Trophoblast cell (in vitro differentiated cells and primary cell): ENCODE data around the gene ZNF467.

Source experiments
- DNase-seq, 2 donors: peaks; one replicate each; pipeline ENCODE4 v3.0.0-alpha.2; 2016
- H2AFZ ChIP-seq: 2 replicates; pipeline ENCODE4 v1.6.1; 2013; ENCODE audit warnings: low read length, moderate library complexity, mild to moderate bottlenecking; ENCODE audit not compliant: insufficient read depth, poor library complexity
- H2AK5ac ChIP-seq: 2 replicates; pipeline ENCODE4 v1.6.1; 2013; ENCODE audit warnings: mild to moderate bottlenecking, low read length
- H2BK120ac ChIP-seq: 2 replicates; pipeline ENCODE4 v1.6.1; 2013; ENCODE audit warnings: low read length, mild to moderate bottlenecking, moderate library complexity; ENCODE audit not compliant: insufficient read depth, poor library complexity
- H2BK12ac ChIP-seq: 2 replicates; pipeline ENCODE4 v1.6.1; 2013; ENCODE audit warnings: mild to moderate bottlenecking, low read length, moderate library complexity
- H2BK5ac ChIP-seq: 2 replicates; pipeline ENCODE4 v1.6.1; 2013; ENCODE audit warnings: low read length, low read depth, moderate library complexity, mild to moderate bottlenecking; ENCODE audit not compliant: poor library complexity
- H3K14ac ChIP-seq: 2 replicates; pipeline ENCODE4 v1.6.1; 2013; ENCODE audit warnings: mild to moderate bottlenecking, low read length
- H3K18ac ChIP-seq: 2 replicates; pipeline ENCODE4 v1.6.1; 2013; ENCODE audit warnings: mild to moderate bottlenecking, low read length
- H3K23ac ChIP-seq: 2 replicates; pipeline ENCODE4 v1.6.1; 2013; ENCODE audit warnings: low read length
- H3K27ac ChIP-seq: 2 replicates; pipeline ENCODE4 v1.5.1; 2013; ENCODE audit warnings: low read depth, mild to moderate bottlenecking, inconsistent platforms, low read length, moderate library complexity
- H3K27me3 ChIP-seq: 2 replicates; pipeline ENCODE4 v1.6.1; 2013; ENCODE audit warnings: inconsistent platforms, mild to moderate bottlenecking, low read length, moderate library complexity; ENCODE audit not compliant: insufficient read depth
- H3K36me3 ChIP-seq, 2 experiments: 1 replicate in 1 of 2; 2 replicates in 1 of 2; pipeline ENCODE4 v1.6.1; 2013; ENCODE audit warnings: low read length in 2 of 2, mild to moderate bottlenecking in 2 of 2, moderate library complexity in 1 of 2; ENCODE audit not compliant: insufficient read depth in 2 of 2, control insufficient read depth in 1 of 2
- H3K4ac ChIP-seq: 2 replicates; pipeline ENCODE4 v1.6.1; 2013; ENCODE audit warnings: low read depth, mild to moderate bottlenecking, low read length, moderate library complexity
- H3K4me1 ChIP-seq, 2 experiments: 1 replicate in 1 of 2; 2 replicates in 1 of 2; pipeline ENCODE4 v1.6.1; 2013; ENCODE audit warnings: low read length in 2 of 2, mild to moderate bottlenecking in 2 of 2, moderate library complexity in 1 of 2; ENCODE audit not compliant: insufficient read depth in 2 of 2, control insufficient read depth in 1 of 2
- H3K4me2 ChIP-seq: 2 replicates; pipeline ENCODE4 v1.6.1; 2013; ENCODE audit warnings: inconsistent platforms, mild to moderate bottlenecking, low read length, moderate library complexity
- H3K4me3 ChIP-seq: 2 replicates; pipeline ENCODE4 v1.5.1; 2013; ENCODE audit warnings: mild to moderate bottlenecking, low read depth, low read length, inconsistent platforms
- H3K79me1 ChIP-seq: one replicate; pipeline ENCODE4 v1.6.1; 2013; ENCODE audit warnings: low read length
- H3K79me2 ChIP-seq: 2 replicates; pipeline ENCODE4 v1.6.1; 2013; ENCODE audit warnings: low read length, mild to moderate bottlenecking; ENCODE audit not compliant: control insufficient read depth, insufficient read depth, poor library complexity
- H3K9ac ChIP-seq: 2 replicates; pipeline ENCODE4 v1.6.1; 2013; ENCODE audit warnings: mild to moderate bottlenecking, low read length
- H3K9me3 ChIP-seq: 2 replicates; pipeline ENCODE4 v1.6.1; 2013; ENCODE audit warnings: low read depth, mild to moderate bottlenecking, control low read depth, inconsistent platforms, low read length; ENCODE audit not compliant: insufficient read depth
- H4K12ac ChIP-seq: 2 replicates; pipeline ENCODE4 v1.6.1; 2013; ENCODE audit warnings: low read depth, mild to moderate bottlenecking, low read length, moderate library complexity
- H4K8ac ChIP-seq: 2 replicates; pipeline ENCODE4 v1.6.1; 2013; ENCODE audit warnings: low read depth, mild to moderate bottlenecking, low read length, moderate library complexity
- H4K91ac ChIP-seq: one replicate; pipeline ENCODE4 v1.6.1; 2013; ENCODE audit warnings: low read depth, mild to moderate bottlenecking, low read length, moderate library complexity
- WGBS: extraction: QIAGEN DNeasy Blood & Tissue Kit; methylation state at CpG from one replicate; pipeline ENCODE4 v1.1.7; 2013; ENCODE audit warnings: missing lambda C conversion rate; ENCODE audit not compliant: insufficient read length, insufficient coverage; ENCODE audit errors: extremely low coverage; 5-methylcytosine and 5-hydroxymethylcytosine counted together

The ZNF467 gene

GRCh38 chr7:149752646-149753045 lies 20.7 kb downstream of the ZNF467 start:
- Histone ChIP-seq H2AK5ac (no peak overlapping the region), H3K4me1 (no peaks in the 10 kb centered on the region), H2BK120ac (no peak overlapping the region), H3K18ac (no peak overlapping the region), H3K4me2 (no peak overlapping the region), H4K91ac (no peak overlapping the region), H3K9ac (no peak overlapping the region), H3K27ac (no peak overlapping the region), H3K27me3 (no peaks in the 10 kb centered on the region), H3K4me3 (no peak overlapping the region), H2BK5ac (no peak overlapping the region), H3K79me2 (no peaks in the 10 kb centered on the region), H2BK12ac (no peak overlapping the region), H4K12ac (no peak overlapping the region), H4K8ac (no peak overlapping the region), H3K9me3 (peaks cover 3% of the 10 kb centered on the region), H3K23ac (no peak overlapping the region), H3K4ac (no peak overlapping the region), H2AFZ (no peak overlapping the region), H3K14ac (no peak overlapping the region), H3K36me3 (no peaks in the 10 kb centered on the region), H3K79me1 (no peaks in the 10 kb centered on the region)
- DNase-seq: no peak
- WGBS: no CpG with 5 or more reads among the region's 5 CpGs

- H3K79me2 ChIP-seq: no peaks in the 10 kb centered on the region
- H4K91ac ChIP-seq: no peak overlapping the region
- no peak overlapping the region for H2AK5ac ChIP-seq
- H3K9ac ChIP-seq: no peak overlapping the region
- H3K4me2 ChIP-seq: no peak overlapping the region
- H3K14ac ChIP-seq: no peak overlapping the region
- no peaks in the 10 kb centered on the region for H3K79me1 ChIP-seq
- no CpG with 5 or more reads among the region's 8 CpGs for WGBS
- H3K4me3 ChIP-seq: no peak overlapping the region
- H2BK12ac ChIP-seq: no peak overlapping the region
- no peaks in the 10 kb centered on the region for H3K36me3 ChIP-seq
- H4K12ac ChIP-seq: no peak overlapping the region
- H4K8ac ChIP-seq: no peak overlapping the region
- no peak overlapping the region for H3K23ac ChIP-seq
- no peak overlapping the region for H3K27ac ChIP-seq
- H3K4me1 ChIP-seq: no peaks in the 10 kb centered on the region
- no peak overlapping the region for H3K4ac ChIP-seq
- no peak overlapping the region for H3K18ac ChIP-seq
- H2BK120ac ChIP-seq: no peak overlapping the region
- no peak overlapping the region for H2BK5ac ChIP-seq
- no peaks in the 10 kb centered on the region for H3K27me3 ChIP-seq
- no peak overlapping the region for H2AFZ ChIP-seq
- DNase-seq: no peak
- H3K9me3 ChIP-seq: peaks cover 3% of the 10 kb centered on the region
These were observed 22.2 kb downstream of the ZNF467 start for GRCh38 chr7:149751043-149751775.

GRCh38 chr7:149750122-149750845 lies 23.1 kb downstream of the ZNF467 start:
- Histone ChIP-seq H4K8ac (no peak overlapping the region), H4K12ac (no peak overlapping the region), H3K79me1 (no peaks in the 10 kb centered on the region), H3K18ac (no peak overlapping the region), H2BK12ac (no peak overlapping the region), H3K23ac (no peak overlapping the region), H3K14ac (no peak overlapping the region), H3K4me3 (no peak overlapping the region), H3K9ac (no peak overlapping the region), H3K4me2 (no peak overlapping the region), H2AFZ (no peak overlapping the region), H4K91ac (no peak overlapping the region), H3K36me3 (no peaks in the 10 kb centered on the region), H3K79me2 (no peaks in the 10 kb centered on the region), H2BK120ac (no peak overlapping the region), H2AK5ac (no peak overlapping the region), H3K27me3 (no peaks in the 10 kb centered on the region), H2BK5ac (no peak overlapping the region), H3K27ac (no peak overlapping the region), H3K4ac (no peak overlapping the region), H3K4me1 (no peaks in the 10 kb centered on the region), H3K9me3 (peaks cover 3% of the 10 kb centered on the region)
- no peak for DNase-seq
- 100% methylated on average over 1 of the region's 9 CpGs for WGBS

GRCh38 chr7:149748076-149748874 lies 25.1 kb downstream of the ZNF467 start:
- H3K4me1 ChIP-seq: no peaks in the 10 kb centered on the region
- H3K79me1 ChIP-seq: no peaks in the 10 kb centered on the region
- H3K18ac ChIP-seq: no peak overlapping the region
- H3K14ac ChIP-seq: no peak overlapping the region
- no peaks in the 10 kb centered on the region for H3K27me3 ChIP-seq
- no peak overlapping the region for H4K12ac ChIP-seq
- no peak overlapping the region for H4K91ac ChIP-seq
- no peak overlapping the region for H2AK5ac ChIP-seq
- H2BK12ac ChIP-seq: no peak overlapping the region
- H2BK120ac ChIP-seq: no peak overlapping the region
- H4K8ac ChIP-seq: no peak overlapping the region
- no CpG with 5 or more reads among the region's 9 CpGs for WGBS
- no peak overlapping the region for H3K27ac ChIP-seq
- no peak overlapping the region for H3K4me3 ChIP-seq
- no peak overlapping the region for H2AFZ ChIP-seq
- H3K4me2 ChIP-seq: no peak overlapping the region
- no peaks in the 10 kb centered on the region for H3K36me3 ChIP-seq
- H3K79me2 ChIP-seq: no peaks in the 10 kb centered on the region
- H3K4ac ChIP-seq: no peak overlapping the region
- no peak for DNase-seq
- H2BK5ac ChIP-seq: no peak overlapping the region
- no peak overlapping the region for H3K9ac ChIP-seq
- H3K23ac ChIP-seq: no peak overlapping the region
- peaks cover 3% of the 10 kb centered on the region for H3K9me3 ChIP-seq
